Activated T-helper 9 cell treated with anti-CD3 and anti-CD28 coated beads, Interleukin-2, amount 50 U/mL, for 16 hours (primary cell): ENCODE data around the gene CHRNB4.
"Not testable (repeated sequence)": the region's sequence is repeated elsewhere in the genome, so short reads cannot be mapped to it uniquely, and the experiment has no call there.

Experiments
- DNase-seq: peaks from one replicate; pipeline ENCODE4 v3.0.0-alpha.2; 2020; ENCODE audit warnings: low read depth

Gene CHRNB4

GRCh38 chr15:78615151-78615589 lies 25.8 kb downstream of the CHRNB4 start:
- no peak for DNase-seq

DNA sequence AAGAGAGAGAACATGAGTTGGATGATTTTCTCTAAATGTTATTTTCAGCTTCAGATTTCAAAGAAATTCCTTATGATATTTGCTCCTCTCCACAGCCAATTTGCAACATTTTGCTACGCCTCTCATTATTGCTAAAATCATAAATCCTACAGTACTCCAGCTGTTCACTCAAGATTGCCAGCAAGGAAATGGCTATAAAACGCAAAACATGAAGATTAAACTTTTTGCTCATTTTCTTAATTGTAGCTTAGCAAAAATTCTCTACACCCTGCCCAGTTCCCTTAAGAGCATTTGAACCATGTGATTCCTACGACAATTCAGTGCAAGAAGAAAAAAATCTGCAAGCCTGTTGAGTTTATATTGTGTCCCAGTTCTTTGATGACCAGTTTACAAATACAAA lies 27.0 kb downstream of the CHRNB4 start:
- DNase-seq = no peak

- DNase-seq = not testable (repeated sequence)
Observed at GRCh38 chr15:78609551-78609950, 31.5 kb downstream of the CHRNB4 start.

DNA sequence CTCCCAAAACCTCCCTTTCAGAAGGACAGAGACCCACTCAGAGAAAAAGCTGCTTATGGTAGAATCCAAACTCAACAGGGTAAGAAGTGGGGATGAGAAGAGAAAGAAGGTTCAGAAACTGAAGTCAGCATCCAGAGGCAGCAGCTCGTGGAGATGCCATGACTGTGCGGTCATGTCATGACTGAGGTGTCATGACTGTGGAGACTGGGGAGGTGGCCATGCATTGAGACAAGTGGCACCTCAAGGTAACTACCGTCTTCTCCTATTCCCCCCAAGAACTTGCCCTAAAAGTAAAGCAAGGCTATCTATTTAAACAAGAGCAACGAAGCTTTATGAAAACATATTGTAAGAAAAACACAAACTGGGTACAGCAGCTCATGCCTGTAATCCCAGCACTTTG lies 35.3 kb downstream of the CHRNB4 start:
- no peak for DNase-seq

GRCh38 chr15:78605201-78605600 lies 35.8 kb downstream of the CHRNB4 start:
- no peak for DNase-seq

GRCh38 chr15:78604420-78604819 lies 36.6 kb downstream of the CHRNB4 start:
- no peak for DNase-seq

DNA sequence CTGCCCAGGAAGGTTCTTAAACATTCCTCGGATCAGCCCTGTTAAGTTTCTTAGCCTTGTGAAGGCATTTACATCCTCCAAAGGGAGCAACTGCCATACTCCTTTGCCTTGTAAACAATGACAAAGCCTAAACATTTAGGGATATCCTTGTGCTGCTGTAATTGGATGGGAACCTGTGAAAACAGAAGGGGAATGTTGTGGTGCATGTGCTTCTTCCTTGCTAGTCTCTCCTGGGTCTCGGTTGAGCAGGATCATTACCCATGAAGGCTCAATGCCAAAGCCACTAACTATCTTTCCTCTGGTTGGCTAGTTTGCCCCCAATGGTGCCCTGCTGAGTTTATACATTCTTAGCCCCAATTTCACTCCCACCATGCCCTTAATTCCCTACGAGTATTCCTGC lies 37.5 kb downstream of the CHRNB4 start:
- no peak for DNase-seq

DNA sequence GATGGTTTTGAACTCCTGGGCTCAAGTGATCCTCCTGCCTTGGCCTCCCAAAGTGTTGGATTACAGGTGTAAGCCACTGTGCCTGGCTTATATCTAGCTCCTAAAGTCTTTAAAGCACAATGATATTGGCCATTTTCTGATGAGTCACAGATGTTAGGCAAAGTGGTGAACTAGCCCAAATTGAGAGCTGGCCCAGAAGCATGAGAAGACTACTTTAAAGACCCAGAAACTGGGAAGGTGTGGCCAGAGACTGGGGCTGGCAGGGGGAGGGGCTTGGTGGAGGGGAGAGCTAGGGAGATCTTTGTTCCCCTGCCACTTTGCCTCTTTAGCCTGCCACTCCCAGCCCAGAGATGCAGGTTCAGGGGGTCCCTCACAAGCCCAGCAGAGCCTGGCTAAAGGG lies 41.8 kb downstream of the CHRNB4 start:
- DNase-seq = no peak

DNA sequence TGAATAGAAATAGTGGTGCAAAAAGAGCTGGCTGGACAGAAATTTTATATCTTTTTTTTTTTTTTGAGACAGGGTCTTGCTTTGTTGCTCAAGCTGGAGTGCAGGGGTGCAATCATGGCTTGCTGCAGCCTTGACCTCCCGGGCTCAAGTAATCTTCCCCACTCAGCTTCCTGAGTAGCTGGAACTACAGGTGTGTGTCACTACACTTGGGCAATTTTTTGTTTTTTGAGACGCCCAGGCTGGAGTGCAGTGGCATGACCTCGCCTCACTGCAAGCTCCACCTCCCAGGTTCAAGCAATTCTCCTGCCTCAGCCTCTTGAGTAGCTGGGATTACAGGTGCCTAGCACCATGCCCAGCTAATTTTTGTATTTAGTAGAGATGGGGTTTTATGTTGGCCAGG lies 42.7 kb downstream of the CHRNB4 start:
- no peak for DNase-seq

DNA sequence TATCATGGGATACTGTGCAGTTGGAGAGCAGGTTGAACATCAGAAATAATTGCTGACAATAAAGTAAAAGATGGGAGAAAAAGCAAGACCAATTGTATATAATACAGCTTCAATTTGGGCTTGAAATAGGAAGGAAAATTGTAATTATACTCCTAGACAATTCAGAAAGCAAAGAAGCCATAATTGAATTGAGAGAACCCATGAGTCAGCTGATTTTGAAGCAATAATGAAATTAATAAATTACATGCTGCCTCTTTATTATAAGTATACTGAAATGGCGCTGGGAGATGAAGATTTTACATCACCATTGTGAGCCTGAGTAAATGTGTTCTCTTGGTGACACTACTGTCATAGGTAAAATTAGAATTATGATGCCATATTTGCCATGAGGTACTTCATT lies 43.4 kb downstream of the CHRNB4 start:
- no peak for DNase-seq

DNA sequence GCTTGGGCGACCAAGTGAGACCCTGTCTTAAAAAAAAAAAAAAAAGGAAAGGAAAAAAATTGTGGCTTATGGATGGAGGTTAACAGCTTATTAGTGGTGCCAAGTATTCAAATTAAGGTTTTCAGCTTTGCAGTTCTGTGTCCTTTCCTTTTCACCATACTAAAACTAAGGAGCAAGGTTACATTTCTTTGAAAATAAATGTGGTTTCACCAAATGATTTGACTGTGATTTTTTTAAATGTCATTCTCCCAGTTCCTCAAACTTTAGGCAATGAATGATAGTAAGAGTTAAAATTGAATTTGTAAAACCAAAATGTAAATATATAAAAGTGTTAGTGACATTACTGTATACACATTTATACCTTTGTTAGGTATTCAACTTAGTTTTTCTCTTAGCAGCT lies 66.1 kb downstream of the CHRNB4 start:
- DNase-seq = no peak
